NCI-H2081 (cell line): Measurements from ENCODE around the gene SSTR3.
"Not testable (repeated sequence)": the region's sequence is repeated elsewhere in the genome, so short reads cannot be mapped to it uniquely, and the experiment has no call there.

ENCODE experiments used
- DNase-seq, 2 experiments: peaks; one replicate each; lab custom pipeline; 2025; lab: John Stamatoyannopoulos, UW

Gene SSTR3

GRCh38 chr22:37210041-37210803 is 2.1 kb downstream of the SSTR3 start:
- DNase-seq: no peak

GRCh38 chr22:37209140-37209845 is 3.0 kb downstream of the SSTR3 start:
- DNase-seq: no peak

- DNase-seq: no peak
These were observed 3.7 kb downstream of the SSTR3 start for GRCh38 chr22:37208401-37209139.

GRCh38 chr22:37207981-37208380 is 4.3 kb downstream of the SSTR3 start:
- DNase-seq: no peak

GRCh38 chr22:37206841-37207821 is 5.1 kb downstream of the SSTR3 start:
- DNase-seq: no peak

GRCh38 chr22:37206118-37206840 is 6.0 kb downstream of the SSTR3 start:
- DNase-seq: no peak

- DNase-seq: no peak
These were observed 7.2 kb downstream of the SSTR3 start for GRCh38 chr22:37205046-37205445.

GRCh38 chr22:37204045-37204655 is 8.1 kb downstream of the SSTR3 start:
- no peak for DNase-seq

GRCh38 chr22:37203354-37204044 is 8.8 kb downstream of the SSTR3 start:
- no peak for DNase-seq

GRCh38 chr22:37202716-37203115 is 9.6 kb downstream of the SSTR3 start:
- no peak for DNase-seq

GRCh38 chr22:37202001-37202555 is 10.2 kb downstream of the SSTR3 start:
- no peak for DNase-seq

GRCh38 chr22:37201443-37201820 is 10.8 kb downstream of the SSTR3 start:
- DNase-seq: not testable (repeated sequence)

GRCh38 chr22:37199760-37200108 is 12.5 kb downstream of the SSTR3 start:
- peak in 1 of 2 experiments; percentile 47 for DNase-seq

GRCh38 chr22:37199103-37199759 is 13.0 kb downstream of the SSTR3 start:
- peak; percentile 91 to 92 for DNase-seq

- peak; percentile 3 to 19 for DNase-seq
These were observed 13.8 kb downstream of the SSTR3 start for GRCh38 chr22:37198258-37199102.

- no peak for DNase-seq
These were observed 14.6 kb downstream of the SSTR3 start for GRCh38 chr22:37197451-37198257.
